ENCODE data around the gene NHLRC1.

NHLRC1 gene

GRCh38 chr6:18088419-18089296 is 33.8 kb downstream of the NHLRC1 start:
- no peak overlapping the region for H3K27ac ChIP-seq (replicated peaks)
- TF ChIP-seq GABPA (IDR thresholded peaks at IDR 0.05; ENCODE audit: low read depth): no peak
- TF ChIP-seq REST (IDR thresholded peaks at IDR 0.05; ENCODE audit: insufficient replicate concordance, low read depth): no peak
- TF ChIP-seq POLR2AphosphoS5 (IDR thresholded peaks at IDR 0.05; ENCODE audit: low read depth): no peak
- TF ChIP-seq SPI1 (IDR thresholded peaks at IDR 0.05; ENCODE audit: borderline replicate concordance, low read depth): no peak
- no peak for TF ChIP-seq CTCF (IDR thresholded peaks at IDR 0.05; ENCODE audit: insufficient read depth, low read length)
- DNase-seq (ENCODE audit: low read depth in 1 of 2, low spot score in 1 of 2): no peak
- no peaks in the 10 kb centered on the region for H3K27me3 ChIP-seq (ENCODE audit: insufficient read depth, poor library complexity, severe bottlenecking)
- H3K4me3 ChIP-seq (replicated peaks; ENCODE audit: insufficient read depth, low read length): no peak overlapping the region

GRCh38 chr6:18087396-18088165 is 34.9 kb downstream of the NHLRC1 start:
- H3K27me3 ChIP-seq (ENCODE audit: insufficient read depth, poor library complexity, severe bottlenecking): no peaks in the 10 kb centered on the region
- TF ChIP-seq REST (IDR thresholded peaks at IDR 0.05; ENCODE audit: insufficient replicate concordance, low read depth) (no peak), GABPA (IDR thresholded peaks at IDR 0.05; ENCODE audit: low read depth) (no peak), POLR2AphosphoS5 (IDR thresholded peaks at IDR 0.05; ENCODE audit: low read depth) (no peak)
- no peak overlapping the region for H3K27ac ChIP-seq (replicated peaks)
- DNase-seq (ENCODE audit: low read depth in 1 of 2, low spot score in 1 of 2): no peak
- H3K4me3 ChIP-seq (replicated peaks; ENCODE audit: insufficient read depth, low read length): no peak overlapping the region

- TF ChIP-seq CTCF (IDR thresholded peaks at IDR 0.05; ENCODE audit: insufficient read depth, low read length): no peak
- TF ChIP-seq SPI1 (IDR thresholded peaks at IDR 0.05; ENCODE audit: borderline replicate concordance, low read depth): no peak
- TF ChIP-seq REST (IDR thresholded peaks at IDR 0.05; ENCODE audit: insufficient replicate concordance, low read depth): no peak
- no peak for TF ChIP-seq GABPA (IDR thresholded peaks at IDR 0.05; ENCODE audit: low read depth)
- TF ChIP-seq POLR2AphosphoS5 (IDR thresholded peaks at IDR 0.05; ENCODE audit: low read depth): no peak
- H3K27ac ChIP-seq (replicated peaks): no peak overlapping the region
- no peak overlapping the region for H3K4me3 ChIP-seq (replicated peaks; ENCODE audit: insufficient read depth, low read length)
- no peak for DNase-seq (ENCODE audit: low read depth in 1 of 2, low spot score in 1 of 2)
- H3K27me3 ChIP-seq (ENCODE audit: insufficient read depth, poor library complexity, severe bottlenecking): no peaks in the 10 kb centered on the region
Observed at GRCh38 chr6:18081025-18081668, 41.3 kb downstream of the NHLRC1 start.

All from HL-60 (cell line).